Neuronal stem cell (in vitro differentiated cells): ENCODE results near the gene DLGAP4.

Experiments used
- DNase-seq: peaks from one replicate; pipeline ENCODE4 v3.0.0-alpha.2; 2013; ENCODE audit warnings: low spot score
- H2AFZ ChIP-seq: one replicate; pipeline ENCODE4 v1.6.1; 2013; ENCODE audit warnings: mild to moderate bottlenecking, low read length, inconsistent platforms
- H2AK5ac ChIP-seq: 2 replicates; pipeline ENCODE4 v1.6.1; 2013; ENCODE audit warnings: low read depth, mild to moderate bottlenecking, inconsistent platforms, low read length, moderate library complexity, mixed read lengths
- H2BK120ac ChIP-seq: 2 replicates; pipeline ENCODE4 v1.6.1; 2013; ENCODE audit warnings: low read depth, mild to moderate bottlenecking, inconsistent platforms, low read length, moderate library complexity, mixed read lengths
- H2BK12ac ChIP-seq: one replicate; pipeline ENCODE4 v1.6.1; 2013; ENCODE audit warnings: low read length, inconsistent platforms
- H2BK15ac ChIP-seq: 2 replicates; pipeline ENCODE4 v1.6.1; 2013; ENCODE audit warnings: mild to moderate bottlenecking, low read length, inconsistent platforms, mixed read lengths
- H2BK5ac ChIP-seq: one replicate; pipeline ENCODE4 v1.6.1; 2013; ENCODE audit warnings: inconsistent platforms, mild to moderate bottlenecking, low read length, moderate library complexity
- H3K14ac ChIP-seq: one replicate; pipeline ENCODE4 v1.6.1; 2013; ENCODE audit warnings: low read length, inconsistent platforms
- H3K18ac ChIP-seq: 2 replicates; pipeline ENCODE4 v1.6.1; 2013; ENCODE audit warnings: low read length, inconsistent platforms
- H3K23ac ChIP-seq: 2 replicates; pipeline ENCODE4 v1.6.1; 2013; ENCODE audit warnings: low read depth, mild to moderate bottlenecking, mixed read lengths, low read length, inconsistent platforms; ENCODE audit not compliant: poor library complexity
- H3K27ac ChIP-seq: replicated peaks from 3 replicates; pipeline ENCODE4 v1.5.1; 2013; ENCODE audit warnings: low read length, inconsistent platforms
- H3K27me3 ChIP-seq, 3 experiments: 2 replicates each; pipeline ENCODE4 v1.6.1; 2013; ENCODE audit warnings: low read length in 3 of 3, mild to moderate bottlenecking in 2 of 3, inconsistent platforms in 1 of 3, low read depth in 1 of 3, mixed read lengths in 1 of 3, moderate library complexity in 1 of 3; ENCODE audit not compliant: control insufficient read depth in 3 of 3, insufficient read depth in 3 of 3
- H3K36me3 ChIP-seq, 2 donors: replicated peaks in 1 of 2; 2 replicates each; pipeline ENCODE4 v1.6.1; 2013; ENCODE audit warnings: low read length in 2 of 2; ENCODE audit not compliant: control insufficient read depth in 2 of 2, insufficient read depth in 2 of 2
- H3K4ac ChIP-seq: 2 replicates; pipeline ENCODE4 v1.6.1; 2013; ENCODE audit warnings: inconsistent platforms, mild to moderate bottlenecking, low read length, moderate library complexity
- H3K4me1 ChIP-seq, 2 donors: 1 replicate in 1 of 2; 2 replicates in 1 of 2; pipeline ENCODE4 v1.6.1; 2013; ENCODE audit warnings: low read length in 2 of 2, low read depth in 1 of 2; ENCODE audit not compliant: control insufficient read depth in 2 of 2, insufficient read depth in 1 of 2
- H3K4me2 ChIP-seq: one replicate; pipeline ENCODE4 v1.6.1; 2013; ENCODE audit warnings: mild to moderate bottlenecking, low read length, inconsistent platforms; ENCODE audit not compliant: insufficient read depth, poor library complexity, severe bottlenecking
- H3K4me3 ChIP-seq, 2 donors: 2 replicates each; pipeline ENCODE4 v1.5.1; 2013; ENCODE audit warnings: low read length in 2 of 2, mild to moderate bottlenecking in 2 of 2, inconsistent platforms in 1 of 2, moderate library complexity in 1 of 2
- H3K79me1 ChIP-seq: one replicate; pipeline ENCODE4 v1.6.1; 2013; ENCODE audit warnings: low read depth, mild to moderate bottlenecking, inconsistent platforms, low read length, moderate library complexity
- H3K9ac ChIP-seq: one replicate; pipeline ENCODE4 v1.6.1; 2013; ENCODE audit warnings: mild to moderate bottlenecking, low read depth, low read length, inconsistent platforms; ENCODE audit not compliant: poor library complexity
- H3K9me3 ChIP-seq, 2 donors: replicated peaks in 1 of 2; 2 replicates each; pipeline versions ENCODE3 to v1.6.1; 2013; ENCODE audit warnings: low read length in 2 of 2, mild to moderate bottlenecking in 2 of 2, inconsistent platforms in 1 of 2, low read depth in 1 of 2, mixed read lengths in 1 of 2, moderate library complexity in 1 of 2; ENCODE audit not compliant: control insufficient read depth in 2 of 2, insufficient read depth in 1 of 2
- H4K8ac ChIP-seq: one replicate; pipeline ENCODE4 v1.6.1; 2013; ENCODE audit warnings: low read depth, mild to moderate bottlenecking, inconsistent platforms, low read length, moderate library complexity
- H4K91ac ChIP-seq: one replicate; pipeline ENCODE4 v1.6.1; 2013; ENCODE audit warnings: low read length, low read depth, mild to moderate bottlenecking, inconsistent platforms; ENCODE audit not compliant: poor library complexity
- WGBS, 2 donors: extraction: QIAGEN DNeasy Blood & Tissue Kit; methylation state at CpG; one replicate each; pipeline ENCODE4 v1.1.7; 2013; ENCODE audit warnings: missing lambda C conversion rate in 2 of 2, mixed read lengths in 1 of 2; ENCODE audit not compliant: insufficient read length in 2 of 2, insufficient replicate concordance in 1 of 2; ENCODE audit errors: extremely low coverage in 2 of 2; 5-methylcytosine and 5-hydroxymethylcytosine counted together

The DLGAP4 gene

GRCh38 chr20:36273414-36274180, 32.5 kb upstream of the DLGAP4 start:
- H2BK5ac ChIP-seq = no peak overlapping the region
- no peak overlapping the region for H2BK12ac ChIP-seq
- no peak for DNase-seq
- no peak overlapping the region for H3K9ac ChIP-seq
- peak overlapping the region; percentile 40 for H2BK15ac ChIP-seq
- no peak overlapping the region for H3K4me2 ChIP-seq
- no peaks in the 10 kb centered on the region for H3K9me3 ChIP-seq
- peak overlapping the region in 1 of 2 donors; percentile 7 for H3K4me3 ChIP-seq
- no peak overlapping the region for H3K14ac ChIP-seq
- WGBS, 2 donors = no CpG with 5 or more reads among the region's 12 CpGs
- no peak overlapping the region for H3K27ac ChIP-seq
- no peak overlapping the region for H2BK120ac ChIP-seq
- peaks cover 6 to 20% of the 10 kb centered on the region in 2 donors for H3K4me1 ChIP-seq
- H3K27me3 ChIP-seq = peaks cover 0 to 6% (median 0%) of the 10 kb centered on the region in 3 experiments
- H2AFZ ChIP-seq = peak overlapping the region; percentile 85
- no peaks in the 10 kb centered on the region for H3K79me1 ChIP-seq
- no peak overlapping the region for H4K8ac ChIP-seq
- H3K23ac ChIP-seq = no peak overlapping the region
- H4K91ac ChIP-seq = no peak overlapping the region
- H2AK5ac ChIP-seq = no peak overlapping the region
- no peak overlapping the region for H3K4ac ChIP-seq
- H3K18ac ChIP-seq = peak overlapping the region; percentile 20
- no peaks in the 10 kb centered on the region for H3K36me3 ChIP-seq

GRCh38 chr20:36274181-36274841, 31.8 kb upstream of the DLGAP4 start:
- Histone ChIP-seq H2BK12ac (no peak overlapping the region), H2BK120ac (no peak overlapping the region), H3K9ac (no peak overlapping the region), H2AFZ (peak overlapping the region; percentile 85), H3K79me1 (no peaks in the 10 kb centered on the region), H3K27me3 (peaks cover 0 to 6% (median 0%) of the 10 kb centered on the region in 3 experiments), H3K4ac (no peak overlapping the region), H3K18ac (peak overlapping the region; percentile 20), H3K23ac (peak overlapping the region; percentile 35), H2BK5ac (no peak overlapping the region), H4K91ac (no peak overlapping the region), H3K14ac (no peak overlapping the region), H3K9me3 (no peaks in the 10 kb centered on the region), H2AK5ac (no peak overlapping the region), H3K4me2 (no peak overlapping the region), H3K27ac (no peak overlapping the region), H3K4me1 (peaks cover 6 to 17% of the 10 kb centered on the region in 2 donors), H3K36me3 (no peaks in the 10 kb centered on the region), H2BK15ac (peak overlapping the region; percentile 40), H3K4me3 (peak overlapping the region in 1 of 2 donors; percentile 7), H4K8ac (no peak overlapping the region)
- DNase-seq = no peak
- WGBS, 2 donors = no CpG with 5 or more reads among the region's 20 CpGs

- Histone ChIP-seq H3K4me2 (no peak overlapping the region), H3K27me3 (peaks cover 0 to 6% (median 0%) of the 10 kb centered on the region in 3 experiments), H2AFZ (no peak overlapping the region), H3K4me1 (peaks cover 6 to 17% of the 10 kb centered on the region in 2 donors), H2BK15ac (no peak overlapping the region), H4K8ac (no peak overlapping the region), H3K14ac (no peak overlapping the region), H3K4ac (no peak overlapping the region), H3K4me3 (no peak overlapping the region), H2BK5ac (no peak overlapping the region), H3K27ac (no peak overlapping the region), H4K91ac (no peak overlapping the region), H2BK120ac (no peak overlapping the region), H3K36me3 (no peaks in the 10 kb centered on the region), H3K9ac (no peak overlapping the region), H3K79me1 (no peaks in the 10 kb centered on the region), H2BK12ac (no peak overlapping the region), H2AK5ac (no peak overlapping the region), H3K23ac (no peak overlapping the region), H3K18ac (no peak overlapping the region), H3K9me3 (no peaks in the 10 kb centered on the region)
- no CpG with 5 or more reads among the region's 5 CpGs for whole genome bisulfite sequencing, 2 donors
- no peak for DNase-seq
Measured at GRCh38 chr20:36275011-36275410, 31.1 kb upstream of the DLGAP4 start.

GRCh38 chr20:36275441-36276189, 30.5 kb upstream of the DLGAP4 start:
- Histone ChIP-seq H2BK120ac (no peak overlapping the region), H2BK15ac (no peak overlapping the region), H3K79me1 (no peaks in the 10 kb centered on the region), H4K91ac (no peak overlapping the region), H3K23ac (no peak overlapping the region), H3K9ac (no peak overlapping the region), H3K9me3 (no peaks in the 10 kb centered on the region), H3K27ac (no peak overlapping the region), H2AK5ac (no peak overlapping the region), H3K4me3 (no peak overlapping the region), H2AFZ (no peak overlapping the region), H3K4me2 (no peak overlapping the region), H3K18ac (no peak overlapping the region), H2BK12ac (no peak overlapping the region), H3K4ac (no peak overlapping the region), H3K27me3 (peaks cover 0 to 6% (median 0%) of the 10 kb centered on the region in 3 experiments), H3K4me1 (peaks cover 6 to 17% of the 10 kb centered on the region in 2 donors), H4K8ac (no peak overlapping the region), H2BK5ac (no peak overlapping the region), H3K14ac (no peak overlapping the region), H3K36me3 (no peaks in the 10 kb centered on the region)
- no peak for DNase-seq
- WGBS, 2 donors = no CpG with 5 or more reads among the region's 12 CpGs
